Glutamatergic neuron (in vitro differentiated cells): ENCODE results near the gene RNF150. TPM values are rescaled to one million over a fixed set of nuclear protein-coding genes. Genes with fewer than 3 reads are reported as not detected.

Experiments used
- DNase-seq: peaks from one replicate; pipeline ENCODE4 v3.0.0; 2022
- H3K27ac Mint-ChIP-seq: one replicate; pipeline ENCODE4 v1.8.0; 2020; ENCODE audit warnings: mild to moderate bottlenecking, mixed read lengths, inconsistent platforms; ENCODE audit not compliant: unreplicated experiment
- H3K27me3 Mint-ChIP-seq: one replicate; pipeline ENCODE4 v1.8.0; 2020; ENCODE audit warnings: mild to moderate bottlenecking, moderate library complexity, mixed read lengths, inconsistent platforms; ENCODE audit not compliant: unreplicated experiment
- H3K36me3 Mint-ChIP-seq: one replicate; pipeline ENCODE4 v1.8.0; 2020; ENCODE audit warnings: mild to moderate bottlenecking, mixed read lengths, inconsistent platforms; ENCODE audit not compliant: unreplicated experiment
- H3K4me1 Mint-ChIP-seq: one replicate; pipeline ENCODE4 v1.8.0; 2020; ENCODE audit warnings: mild to moderate bottlenecking, low read depth, mixed read lengths, inconsistent platforms; ENCODE audit not compliant: unreplicated experiment
- H3K4me3 Mint-ChIP-seq: one replicate; pipeline ENCODE4 v1.8.0; 2020; ENCODE audit warnings: mild to moderate bottlenecking, mixed read lengths, inconsistent platforms; ENCODE audit not compliant: unreplicated experiment
- H3K9me3 Mint-ChIP-seq: one replicate; pipeline ENCODE4 v1.8.0; 2020; ENCODE audit warnings: mild to moderate bottlenecking, moderate library complexity, mixed read lengths, inconsistent platforms; ENCODE audit not compliant: unreplicated experiment
- total RNA-seq: library from RNA; stranded (reverse); fragmentation: NEBNext Ultra II Directional; extraction: Animal tissue kit (Norgen Biotek cat#: 25700); gene quantifications from one replicate; pipeline ENCODE4 v1.2.1, GENCODE V29; 2021; ENCODE audit not compliant: unreplicated experiment
- TF ChIP-seq, protein P1 (sequence below): fragments of 200-600 bp; sonication (generic); IDR thresholded peaks from one replicate; pipeline ENCODE4 v1.5.0; 2021; ENCODE audit not compliant: partially characterized antibody, unreplicated experiment

RNF150 gene
- total RNA-seq, 1 donor from 2014 or later, result 23.3 TPM

DNA sequence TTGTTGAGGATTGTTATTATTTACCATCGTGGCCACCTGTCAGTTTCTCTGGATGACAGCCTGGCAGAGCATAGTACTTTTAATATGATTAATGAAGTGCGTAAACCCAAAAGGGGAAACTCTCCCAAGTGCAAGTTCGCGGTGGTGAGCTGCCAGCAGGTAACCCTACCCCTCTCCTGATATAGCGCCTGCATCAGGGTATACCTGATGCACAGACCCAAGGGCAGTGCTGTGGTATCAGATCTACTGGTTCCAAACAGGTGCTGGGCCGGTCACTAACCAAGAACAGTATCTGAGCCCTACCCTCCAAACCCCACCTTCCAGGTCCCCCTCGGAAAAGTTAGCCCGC, 1.6 kb downstream of the RNF150 start:
- no peak for DNase-seq
- TF ChIP-seq, protein P1, sequence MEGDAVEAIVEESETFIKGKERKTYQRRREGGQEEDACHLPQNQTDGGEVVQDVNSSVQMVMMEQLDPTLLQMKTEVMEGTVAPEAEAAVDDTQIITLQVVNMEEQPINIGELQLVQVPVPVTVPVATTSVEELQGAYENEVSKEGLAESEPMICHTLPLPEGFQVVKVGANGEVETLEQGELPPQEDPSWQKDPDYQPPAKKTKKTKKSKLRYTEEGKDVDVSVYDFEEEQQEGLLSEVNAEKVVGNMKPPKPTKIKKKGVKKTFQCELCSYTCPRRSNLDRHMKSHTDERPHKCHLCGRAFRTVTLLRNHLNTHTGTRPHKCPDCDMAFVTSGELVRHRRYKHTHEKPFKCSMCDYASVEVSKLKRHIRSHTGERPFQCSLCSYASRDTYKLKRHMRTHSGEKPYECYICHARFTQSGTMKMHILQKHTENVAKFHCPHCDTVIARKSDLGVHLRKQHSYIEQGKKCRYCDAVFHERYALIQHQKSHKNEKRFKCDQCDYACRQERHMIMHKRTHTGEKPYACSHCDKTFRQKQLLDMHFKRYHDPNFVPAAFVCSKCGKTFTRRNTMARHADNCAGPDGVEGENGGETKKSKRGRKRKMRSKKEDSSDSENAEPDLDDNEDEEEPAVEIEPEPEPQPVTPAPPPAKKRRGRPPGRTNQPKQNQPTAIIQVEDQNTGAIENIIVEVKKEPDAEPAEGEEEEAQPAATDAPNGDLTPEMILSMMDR, result no peak
- Mint-ChIP-seq H3K9me3 (peaks cover 11% of the 10 kb centered on the region), H3K4me1 (peaks cover 15% of the 10 kb centered on the region), H3K27me3 (peaks cover 5% of the 10 kb centered on the region), H3K36me3 (no peaks in the 10 kb centered on the region), H3K27ac (peak overlapping the region; percentile 39), H3K4me3 (peak overlapping the region; percentile 95)

DNA sequence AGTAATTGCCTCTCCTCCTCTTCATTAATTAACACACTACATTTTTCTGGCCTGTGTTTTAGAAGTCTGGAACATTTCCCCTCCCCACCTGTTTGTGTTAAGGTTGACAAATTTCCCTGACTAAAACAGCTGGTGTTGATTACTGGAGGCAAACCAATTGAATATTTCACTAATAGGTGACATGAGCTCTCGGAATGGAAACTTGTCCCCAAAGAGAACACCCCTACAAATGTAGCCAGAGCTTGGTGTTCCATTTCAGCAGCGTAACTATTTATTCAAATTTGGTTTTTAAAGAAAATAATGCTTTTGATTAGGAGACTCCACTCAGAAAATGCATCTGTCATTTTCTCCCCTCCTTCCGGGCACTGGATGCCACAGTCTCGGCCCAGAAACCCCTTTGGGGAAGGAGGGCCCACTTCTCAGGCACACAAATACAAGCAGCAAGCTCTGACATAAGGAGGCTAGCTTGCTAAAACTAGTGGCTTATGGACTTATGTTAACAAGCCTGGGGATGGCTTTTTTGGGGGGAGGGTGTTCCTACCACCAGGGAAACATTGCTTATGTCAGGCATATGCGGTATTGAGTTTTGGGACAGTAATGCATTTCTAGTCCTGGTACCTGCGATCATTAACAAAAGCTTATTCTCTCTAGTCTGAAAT, 2.2 kb downstream of the RNF150 start:
- TF ChIP-seq, protein P1, result no peak
- peaks cover 15% of the 10 kb centered on the region for H3K4me1 Mint-ChIP-seq
- H3K36me3 Mint-ChIP-seq, result no peaks in the 10 kb centered on the region

DNA sequence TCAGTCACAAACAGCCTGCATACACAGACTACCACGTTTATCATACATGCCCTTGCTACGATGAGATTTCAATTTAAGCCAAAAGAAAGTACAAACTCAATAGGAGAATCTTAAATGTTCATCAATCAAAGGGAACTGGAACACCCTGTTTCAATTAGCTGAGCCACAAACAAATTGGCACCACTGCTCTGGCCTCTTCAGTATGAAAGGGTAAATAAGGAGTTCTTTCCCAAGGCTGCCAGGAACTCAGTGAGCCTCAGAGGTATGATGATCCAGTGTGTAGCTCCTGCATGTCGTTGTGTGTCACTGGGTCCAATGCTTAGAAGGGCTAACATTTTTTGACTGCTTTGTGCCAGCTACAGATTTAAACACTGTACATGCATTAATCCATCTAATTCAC, 5.4 kb downstream of the RNF150 start:
- H3K36me3 Mint-ChIP-seq, result no peaks in the 10 kb centered on the region
- no peak for DNase-seq

More for the DNA sequence above, 2.2 kb downstream of the RNF150 start:
- Mint-ChIP-seq H3K27ac (no peak overlapping the region), H3K4me3 (peak overlapping the region; percentile 95), H3K27me3 (peaks cover 5% of the 10 kb centered on the region), H3K9me3 (peaks cover 11% of the 10 kb centered on the region)
- no peak for DNase-seq

DNA sequence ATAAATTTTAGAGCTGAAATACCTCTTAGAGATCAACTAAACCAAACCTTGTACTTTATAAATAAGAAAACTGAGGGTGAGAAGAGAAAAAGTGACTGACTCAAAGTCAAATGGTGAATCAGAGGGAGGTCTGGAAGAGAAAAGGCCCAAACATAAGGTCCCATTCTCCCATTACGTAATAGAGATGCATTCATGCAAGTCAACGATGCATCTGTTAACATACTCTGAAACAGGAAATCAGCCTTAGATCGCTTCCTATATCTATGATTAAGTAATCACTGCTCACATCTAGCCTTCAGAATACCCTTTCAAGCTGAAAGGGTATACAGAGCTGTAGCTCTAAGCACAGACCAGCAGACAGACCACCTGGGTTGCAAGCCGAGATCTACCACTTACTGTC, 6.5 kb downstream of the RNF150 start:
- no peak overlapping the region for H3K27ac Mint-ChIP-seq
- H3K4me3 Mint-ChIP-seq, result no peak overlapping the region
- TF ChIP-seq, protein P1, result no peak
- H3K9me3 Mint-ChIP-seq, result peaks cover 3% of the 10 kb centered on the region
- H3K4me1 Mint-ChIP-seq, result peaks cover 20% of the 10 kb centered on the region
- no peaks in the 10 kb centered on the region for H3K36me3 Mint-ChIP-seq
- H3K27me3 Mint-ChIP-seq, result no peaks in the 10 kb centered on the region
- DNase-seq, result no peak

More for the DNA sequence above, 5.4 kb downstream of the RNF150 start:
- peaks cover 6% of the 10 kb centered on the region for H3K9me3 Mint-ChIP-seq
- TF ChIP-seq, protein P1, result no peak
- no peak overlapping the region for H3K4me3 Mint-ChIP-seq
- peaks cover 15% of the 10 kb centered on the region for H3K4me1 Mint-ChIP-seq
- no peak overlapping the region for H3K27ac Mint-ChIP-seq
- no peaks in the 10 kb centered on the region for H3K27me3 Mint-ChIP-seq

DNA sequence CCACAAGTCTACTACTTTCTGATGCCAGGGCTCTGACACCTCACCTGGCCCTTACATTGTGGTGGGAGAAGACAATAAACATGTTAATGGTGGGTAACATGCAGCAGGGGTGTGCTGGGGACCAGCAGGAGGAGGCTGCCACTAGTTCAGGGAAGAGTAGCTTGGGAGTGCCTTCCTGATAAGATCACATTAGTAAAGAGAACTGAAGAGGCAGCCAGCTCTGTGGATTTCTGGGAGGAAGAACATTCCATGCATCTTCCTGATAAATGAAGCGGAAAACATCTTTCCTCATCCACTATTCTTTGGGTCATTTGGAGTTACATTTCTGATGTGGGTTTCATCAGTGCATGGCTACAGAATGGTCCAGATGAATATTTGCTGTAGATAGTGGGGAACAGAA, 9.0 kb downstream of the RNF150 start:
- no peaks in the 10 kb centered on the region for H3K27me3 Mint-ChIP-seq
- no peak for DNase-seq
- TF ChIP-seq, protein P1, result no peak
- H3K4me1 Mint-ChIP-seq, result peaks cover 12% of the 10 kb centered on the region
- no peaks in the 10 kb centered on the region for H3K9me3 Mint-ChIP-seq
- H3K27ac Mint-ChIP-seq, result no peak overlapping the region
- no peak overlapping the region for H3K4me3 Mint-ChIP-seq
- H3K36me3 Mint-ChIP-seq, result no peaks in the 10 kb centered on the region
